WTC11 (cell line): ENCODE data around the gene MROH2B. TPM values are rescaled to one million over a fixed set of nuclear protein-coding genes. Genes with fewer than 3 reads are reported as not detected.

Source experiments
- ATAC-seq: fragments of 200-7000 bp; cut with Tn5 transposase; 2 replicates; pipeline ENCODE4 v1.10.0; 2021; ENCODE audit warnings: mild to moderate bottlenecking, moderate library complexity
- CTCF ChIA-PET: fragments of 300-600 bp; sonication (Branson Sonifier 250); formaldehyde crosslinking; loops from one replicate; lab custom pipeline; 2021; ENCODE audit warnings: antibody characterized with exemption; lab: Charles Lee
- POLR2A ChIA-PET: fragments of 350-600 bp; sonication (Branson Sonifier 250); formaldehyde crosslinking; loops from one replicate; lab custom pipeline; 2021; ENCODE audit warnings: antibody characterized with exemption; lab: Charles Lee
- DNase-seq: peaks from one replicate; pipeline ENCODE4 v3.0.0; 2021; ENCODE audit warnings: low spot score
- H3K27ac Mint-ChIP-seq: 2 replicates; pipeline ENCODE4 v1.8.0; 2021; ENCODE audit warnings: mixed read lengths
- H3K27me3 Mint-ChIP-seq: 2 replicates; pipeline ENCODE4 v1.8.0; 2021; ENCODE audit warnings: low read depth, mild to moderate bottlenecking, moderate library complexity, mixed read lengths
- H3K36me3 Mint-ChIP-seq: 2 replicates; pipeline ENCODE4 v1.8.0; 2021; ENCODE audit warnings: mixed read lengths
- H3K4me1 Mint-ChIP-seq: 2 replicates; pipeline ENCODE4 v1.8.0; 2022; ENCODE audit warnings: mixed read lengths
- H3K4me3 Mint-ChIP-seq: 2 replicates; pipeline ENCODE4 v1.8.0; 2021; ENCODE audit warnings: mild to moderate bottlenecking, moderate library complexity, mixed read lengths
- H3K9me3 Mint-ChIP-seq: 2 replicates; pipeline ENCODE4 v1.8.0; 2021; ENCODE audit warnings: mixed read lengths
- GRHL2 ChIP-seq: fragments of 250-450 bp; sonication (Bioruptor Pico); IDR thresholded peaks from 2 replicates; pipeline ENCODE4 v1.8.0; 2022; ENCODE audit warnings: mild to moderate bottlenecking, moderate library complexity; ENCODE audit not compliant: insufficient replicate concordance, severe bottlenecking
- GTF2I ChIP-seq: fragments of 250-450 bp; sonication (Bioruptor Pico); conservative IDR thresholded peaks from 2 replicates; pipeline ENCODE4 v1.4.0; 2021; ENCODE audit warnings: mild to moderate bottlenecking
- KAT7 ChIP-seq: sonication (generic); formaldehyde crosslinking; IDR thresholded peaks from 2 replicates; pipeline ENCODE4 v1.8.1; 2023; ENCODE audit warnings: missing genetic modification reagents, mild to moderate bottlenecking, borderline replicate concordance
- MYBL2 ChIP-seq: sonication (generic); formaldehyde crosslinking; IDR thresholded peaks from 2 replicates; pipeline ENCODE4 v1.8.1; 2023; ENCODE audit warnings: mild to moderate bottlenecking, moderate library complexity, missing genetic modification reagents
- NR3C1 ChIP-seq: sonication (generic); formaldehyde crosslinking; conservative IDR thresholded peaks from 2 replicates; pipeline ENCODE4 v1.8.1; 2023; ENCODE audit warnings: low read depth, mild to moderate bottlenecking, missing genetic modification reagents
- SMAD4 ChIP-seq: sonication (generic); formaldehyde crosslinking; IDR thresholded peaks from 2 replicates; pipeline ENCODE4 v1.8.0; 2022; ENCODE audit warnings: mild to moderate bottlenecking, missing genetic modification reagents
- ZNF121 ChIP-seq: sonication (generic); formaldehyde crosslinking; IDR thresholded peaks from 2 replicates; pipeline ENCODE4 v1.8.0; 2023; ENCODE audit warnings: missing genetic modification reagents
- ZNF396 ChIP-seq: fragments of 250-450 bp; sonication (Bioruptor Pico); IDR thresholded peaks from 2 replicates; pipeline ENCODE4 v1.8.0; 2021; ENCODE audit warnings: mild to moderate bottlenecking, moderate library complexity, borderline replicate concordance
- total RNA-seq: library from RNA; stranded (reverse); gene quantifications from 3 replicates; pipeline ENCODE4 v1.2.3, GENCODE V29; 2021
- TF ChIP-seq, protein P1 (sequence below): sonication (generic); formaldehyde crosslinking; IDR thresholded peaks from 2 replicates; pipeline ENCODE4 v1.8.1; 2023; ENCODE audit warnings: mild to moderate bottlenecking, missing genetic modification reagents, moderate library complexity
- TF ChIP-seq, protein P2 (sequence below): sonication (generic); formaldehyde crosslinking; IDR thresholded peaks from 2 replicates; pipeline ENCODE4 v1.8.1; 2023; ENCODE audit warnings: mild to moderate bottlenecking, missing genetic modification reagents
- TF ChIP-seq, protein P3 (sequence below): fragments of 250-450 bp; sonication (Bioruptor Pico); IDR thresholded peaks from 2 replicates; pipeline ENCODE4 v1.9.0; 2021; ENCODE audit warnings: mild to moderate bottlenecking, borderline replicate concordance
- TF ChIP-seq, protein P4 (sequence below): sonication (generic); formaldehyde crosslinking; IDR thresholded peaks from 2 replicates; pipeline ENCODE4 v1.8.1; 2022; ENCODE audit warnings: mild to moderate bottlenecking, moderate library complexity, missing genetic modification reagents
- TF ChIP-seq, protein P5 (sequence below): sonication (generic); formaldehyde crosslinking; IDR thresholded peaks from 2 replicates; pipeline ENCODE4 v1.8.0; 2022; ENCODE audit warnings: mild to moderate bottlenecking, missing genetic modification reagents
- TF ChIP-seq, protein P6 (sequence below): fragments of 250-450 bp; sonication (Bioruptor Pico); IDR thresholded peaks from 2 replicates; pipeline ENCODE4 v1.9.0; 2021; ENCODE audit warnings: mild to moderate bottlenecking
- TF ChIP-seq, protein P7 (sequence below): fragments of 250-450 bp; sonication (Bioruptor Pico); IDR thresholded peaks from 2 replicates; pipeline ENCODE4 v1.9.0; 2021; ENCODE audit warnings: moderate library complexity, mild to moderate bottlenecking, inconsistent platforms, borderline replicate concordance

The MROH2B gene
- total RNA-seq, 1 experiment from 2014 or later = not detected

DNA sequence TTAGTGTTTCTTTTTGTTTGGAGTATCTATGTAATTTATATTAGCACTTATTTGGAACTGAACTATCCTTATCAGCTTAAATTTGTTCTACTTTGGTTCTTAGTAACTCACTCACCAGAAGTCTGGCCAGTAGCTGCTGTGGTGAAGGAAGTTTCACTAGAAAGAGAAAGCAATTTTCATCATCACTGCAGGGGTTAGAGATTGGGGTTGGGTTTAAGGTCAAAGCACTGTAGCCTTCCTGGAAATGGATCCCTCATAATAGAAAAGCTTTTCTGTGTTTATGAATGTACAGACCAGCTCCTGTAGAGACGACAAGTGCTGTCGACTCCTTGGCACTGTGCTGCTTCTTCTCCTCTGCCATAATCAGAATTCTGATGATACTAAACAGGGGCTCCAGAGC is 22.2 kb downstream of the MROH2B start:
- Mint-ChIP-seq H3K9me3 (no peaks in the 10 kb centered on the region), H3K4me1 (no peaks in the 10 kb centered on the region), H3K4me3 (no peak overlapping the region), H3K36me3 (no peaks in the 10 kb centered on the region), H3K27ac (no peak overlapping the region), H3K27me3 (no peaks in the 10 kb centered on the region)
- POLR2A ChIA-PET = no interaction called here
- CTCF ChIA-PET = no interaction called here
- no peak for TF ChIP-seq KAT7 (CRISPR knock-in tag)
- TF ChIP-seq, protein P1, sequence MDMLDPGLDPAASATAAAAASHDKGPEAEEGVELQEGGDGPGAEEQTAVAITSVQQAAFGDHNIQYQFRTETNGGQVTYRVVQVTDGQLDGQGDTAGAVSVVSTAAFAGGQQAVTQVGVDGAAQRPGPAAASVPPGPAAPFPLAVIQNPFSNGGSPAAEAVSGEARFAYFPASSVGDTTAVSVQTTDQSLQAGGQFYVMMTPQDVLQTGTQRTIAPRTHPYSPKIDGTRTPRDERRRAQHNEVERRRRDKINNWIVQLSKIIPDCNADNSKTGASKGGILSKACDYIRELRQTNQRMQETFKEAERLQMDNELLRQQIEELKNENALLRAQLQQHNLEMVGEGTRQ (CRISPR knock-in tag) = no peak
- TF ChIP-seq, protein P2, sequence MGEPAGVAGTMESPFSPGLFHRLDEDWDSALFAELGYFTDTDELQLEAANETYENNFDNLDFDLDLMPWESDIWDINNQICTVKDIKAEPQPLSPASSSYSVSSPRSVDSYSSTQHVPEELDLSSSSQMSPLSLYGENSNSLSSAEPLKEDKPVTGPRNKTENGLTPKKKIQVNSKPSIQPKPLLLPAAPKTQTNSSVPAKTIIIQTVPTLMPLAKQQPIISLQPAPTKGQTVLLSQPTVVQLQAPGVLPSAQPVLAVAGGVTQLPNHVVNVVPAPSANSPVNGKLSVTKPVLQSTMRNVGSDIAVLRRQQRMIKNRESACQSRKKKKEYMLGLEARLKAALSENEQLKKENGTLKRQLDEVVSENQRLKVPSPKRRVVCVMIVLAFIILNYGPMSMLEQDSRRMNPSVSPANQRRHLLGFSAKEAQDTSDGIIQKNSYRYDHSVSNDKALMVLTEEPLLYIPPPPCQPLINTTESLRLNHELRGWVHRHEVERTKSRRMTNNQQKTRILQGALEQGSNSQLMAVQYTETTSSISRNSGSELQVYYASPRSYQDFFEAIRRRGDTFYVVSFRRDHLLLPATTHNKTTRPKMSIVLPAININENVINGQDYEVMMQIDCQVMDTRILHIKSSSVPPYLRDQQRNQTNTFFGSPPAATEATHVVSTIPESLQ (CRISPR knock-in tag) = no peak
- TF ChIP-seq MYBL2 = no peak
- TF ChIP-seq, protein P3, sequence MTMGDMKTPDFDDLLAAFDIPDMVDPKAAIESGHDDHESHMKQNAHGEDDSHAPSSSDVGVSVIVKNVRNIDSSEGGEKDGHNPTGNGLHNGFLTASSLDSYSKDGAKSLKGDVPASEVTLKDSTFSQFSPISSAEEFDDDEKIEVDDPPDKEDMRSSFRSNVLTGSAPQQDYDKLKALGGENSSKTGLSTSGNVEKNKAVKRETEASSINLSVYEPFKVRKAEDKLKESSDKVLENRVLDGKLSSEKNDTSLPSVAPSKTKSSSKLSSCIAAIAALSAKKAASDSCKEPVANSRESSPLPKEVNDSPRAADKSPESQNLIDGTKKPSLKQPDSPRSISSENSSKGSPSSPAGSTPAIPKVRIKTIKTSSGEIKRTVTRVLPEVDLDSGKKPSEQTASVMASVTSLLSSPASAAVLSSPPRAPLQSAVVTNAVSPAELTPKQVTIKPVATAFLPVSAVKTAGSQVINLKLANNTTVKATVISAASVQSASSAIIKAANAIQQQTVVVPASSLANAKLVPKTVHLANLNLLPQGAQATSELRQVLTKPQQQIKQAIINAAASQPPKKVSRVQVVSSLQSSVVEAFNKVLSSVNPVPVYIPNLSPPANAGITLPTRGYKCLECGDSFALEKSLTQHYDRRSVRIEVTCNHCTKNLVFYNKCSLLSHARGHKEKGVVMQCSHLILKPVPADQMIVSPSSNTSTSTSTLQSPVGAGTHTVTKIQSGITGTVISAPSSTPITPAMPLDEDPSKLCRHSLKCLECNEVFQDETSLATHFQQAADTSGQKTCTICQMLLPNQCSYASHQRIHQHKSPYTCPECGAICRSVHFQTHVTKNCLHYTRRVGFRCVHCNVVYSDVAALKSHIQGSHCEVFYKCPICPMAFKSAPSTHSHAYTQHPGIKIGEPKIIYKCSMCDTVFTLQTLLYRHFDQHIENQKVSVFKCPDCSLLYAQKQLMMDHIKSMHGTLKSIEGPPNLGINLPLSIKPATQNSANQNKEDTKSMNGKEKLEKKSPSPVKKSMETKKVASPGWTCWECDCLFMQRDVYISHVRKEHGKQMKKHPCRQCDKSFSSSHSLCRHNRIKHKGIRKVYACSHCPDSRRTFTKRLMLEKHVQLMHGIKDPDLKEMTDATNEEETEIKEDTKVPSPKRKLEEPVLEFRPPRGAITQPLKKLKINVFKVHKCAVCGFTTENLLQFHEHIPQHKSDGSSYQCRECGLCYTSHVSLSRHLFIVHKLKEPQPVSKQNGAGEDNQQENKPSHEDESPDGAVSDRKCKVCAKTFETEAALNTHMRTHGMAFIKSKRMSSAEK (CRISPR knock-in tag) = no peak
- TF ChIP-seq, protein P4, sequence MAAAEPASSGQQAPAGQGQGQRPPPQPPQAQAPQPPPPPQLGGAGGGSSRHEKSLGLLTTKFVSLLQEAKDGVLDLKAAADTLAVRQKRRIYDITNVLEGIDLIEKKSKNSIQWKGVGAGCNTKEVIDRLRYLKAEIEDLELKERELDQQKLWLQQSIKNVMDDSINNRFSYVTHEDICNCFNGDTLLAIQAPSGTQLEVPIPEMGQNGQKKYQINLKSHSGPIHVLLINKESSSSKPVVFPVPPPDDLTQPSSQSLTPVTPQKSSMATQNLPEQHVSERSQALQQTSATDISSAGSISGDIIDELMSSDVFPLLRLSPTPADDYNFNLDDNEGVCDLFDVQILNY (CRISPR knock-in tag) = no peak
- TF ChIP-seq, protein P5, sequence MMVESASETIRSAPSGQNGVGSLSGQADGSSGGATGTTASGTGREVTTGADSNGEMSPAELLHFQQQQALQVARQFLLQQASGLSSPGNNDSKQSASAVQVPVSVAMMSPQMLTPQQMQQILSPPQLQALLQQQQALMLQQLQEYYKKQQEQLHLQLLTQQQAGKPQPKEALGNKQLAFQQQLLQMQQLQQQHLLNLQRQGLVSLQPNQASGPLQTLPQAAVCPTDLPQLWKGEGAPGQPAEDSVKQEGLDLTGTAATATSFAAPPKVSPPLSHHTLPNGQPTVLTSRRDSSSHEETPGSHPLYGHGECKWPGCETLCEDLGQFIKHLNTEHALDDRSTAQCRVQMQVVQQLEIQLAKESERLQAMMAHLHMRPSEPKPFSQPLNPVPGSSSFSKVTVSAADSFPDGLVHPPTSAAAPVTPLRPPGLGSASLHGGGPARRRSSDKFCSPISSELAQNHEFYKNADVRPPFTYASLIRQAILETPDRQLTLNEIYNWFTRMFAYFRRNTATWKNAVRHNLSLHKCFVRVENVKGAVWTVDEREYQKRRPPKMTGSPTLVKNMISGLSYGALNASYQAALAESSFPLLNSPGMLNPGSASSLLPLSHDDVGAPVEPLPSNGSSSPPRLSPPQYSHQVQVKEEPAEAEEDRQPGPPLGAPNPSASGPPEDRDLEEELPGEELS (CRISPR knock-in tag) = no peak
- TF ChIP-seq, protein P6, sequence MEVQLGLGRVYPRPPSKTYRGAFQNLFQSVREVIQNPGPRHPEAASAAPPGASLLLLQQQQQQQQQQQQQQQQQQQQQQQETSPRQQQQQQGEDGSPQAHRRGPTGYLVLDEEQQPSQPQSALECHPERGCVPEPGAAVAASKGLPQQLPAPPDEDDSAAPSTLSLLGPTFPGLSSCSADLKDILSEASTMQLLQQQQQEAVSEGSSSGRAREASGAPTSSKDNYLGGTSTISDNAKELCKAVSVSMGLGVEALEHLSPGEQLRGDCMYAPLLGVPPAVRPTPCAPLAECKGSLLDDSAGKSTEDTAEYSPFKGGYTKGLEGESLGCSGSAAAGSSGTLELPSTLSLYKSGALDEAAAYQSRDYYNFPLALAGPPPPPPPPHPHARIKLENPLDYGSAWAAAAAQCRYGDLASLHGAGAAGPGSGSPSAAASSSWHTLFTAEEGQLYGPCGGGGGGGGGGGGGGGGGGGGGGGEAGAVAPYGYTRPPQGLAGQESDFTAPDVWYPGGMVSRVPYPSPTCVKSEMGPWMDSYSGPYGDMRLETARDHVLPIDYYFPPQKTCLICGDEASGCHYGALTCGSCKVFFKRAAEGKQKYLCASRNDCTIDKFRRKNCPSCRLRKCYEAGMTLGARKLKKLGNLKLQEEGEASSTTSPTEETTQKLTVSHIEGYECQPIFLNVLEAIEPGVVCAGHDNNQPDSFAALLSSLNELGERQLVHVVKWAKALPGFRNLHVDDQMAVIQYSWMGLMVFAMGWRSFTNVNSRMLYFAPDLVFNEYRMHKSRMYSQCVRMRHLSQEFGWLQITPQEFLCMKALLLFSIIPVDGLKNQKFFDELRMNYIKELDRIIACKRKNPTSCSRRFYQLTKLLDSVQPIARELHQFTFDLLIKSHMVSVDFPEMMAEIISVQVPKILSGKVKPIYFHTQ (CRISPR knock-in tag) = no peak
- DNase-seq = no peak
- ATAC-seq = no peak

DNA sequence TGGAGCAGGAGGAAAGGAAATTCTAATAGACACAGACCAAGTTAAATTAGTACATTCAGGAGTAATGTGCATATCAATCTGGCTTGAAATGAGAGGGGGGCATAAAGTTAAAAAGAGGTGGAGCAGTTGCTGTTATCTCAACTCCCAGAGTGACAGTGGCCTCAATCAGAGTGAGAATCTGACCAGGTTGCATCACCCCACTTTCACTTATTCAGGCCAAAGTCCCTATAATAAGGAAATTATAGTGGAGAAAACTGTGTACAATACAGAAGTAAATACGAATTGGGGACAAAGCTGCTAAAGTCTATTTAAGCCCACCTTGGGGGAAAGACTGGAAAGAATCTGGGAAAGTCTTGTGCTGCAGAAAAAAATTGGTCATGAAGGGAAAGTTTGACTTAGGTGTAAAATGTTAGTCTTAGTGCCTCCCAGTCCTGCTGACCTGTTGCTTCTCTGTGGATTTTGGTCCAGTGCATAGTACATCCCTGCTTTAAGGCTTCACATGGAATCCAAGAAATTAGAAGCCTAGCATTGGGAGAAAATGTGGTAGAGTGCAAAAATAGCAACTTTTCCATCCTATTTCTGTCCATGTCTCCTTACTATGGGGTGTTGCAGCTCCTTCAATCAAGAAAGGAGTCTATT is 27.9 kb downstream of the MROH2B start:
- H3K27me3 Mint-ChIP-seq = no peaks in the 10 kb centered on the region
- H3K9me3 Mint-ChIP-seq = peaks cover 4% of the 10 kb centered on the region
- POLR2A ChIA-PET = no interaction called here
- no peak for DNase-seq
- H3K27ac Mint-ChIP-seq = no peak overlapping the region
- H3K36me3 Mint-ChIP-seq = no peaks in the 10 kb centered on the region
- no peak for ATAC-seq
- CTCF ChIA-PET = no interaction called here
- H3K4me3 Mint-ChIP-seq = no peak overlapping the region
- no peaks in the 10 kb centered on the region for H3K4me1 Mint-ChIP-seq
- TF ChIP-seq ZNF121 (CRISPR knock-in tag) (no peak), GRHL2 (CRISPR knock-in tag) (no peak), NR3C1 (CRISPR knock-in tag) (no peak), ZNF396 (no peak), GTF2I (CRISPR knock-in tag) (no peak), SMAD4 (CRISPR knock-in tag) (no peak)
- TF ChIP-seq, protein P3 (CRISPR knock-in tag) = no peak
- TF ChIP-seq, protein P7, sequence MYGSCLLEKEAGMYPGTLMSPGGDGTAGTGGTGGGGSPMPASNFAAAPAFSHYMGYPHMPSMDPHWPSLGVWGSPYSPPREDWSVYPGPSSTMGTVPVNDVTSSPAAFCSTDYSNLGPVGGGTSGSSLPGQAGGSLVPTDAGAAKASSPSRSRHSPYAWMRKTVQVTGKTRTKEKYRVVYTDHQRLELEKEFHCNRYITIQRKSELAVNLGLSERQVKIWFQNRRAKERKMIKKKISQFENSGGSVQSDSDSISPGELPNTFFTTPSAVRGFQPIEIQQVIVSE (CRISPR knock-in tag) = no peak
